HT1080 (cell line): ENCODE measurements around the gene CHST11. TPM values are rescaled to one million over a fixed set of nuclear protein-coding genes. Genes with fewer than 3 reads are reported as not detected.

Experiments used
- DNase-seq: peaks from one replicate; pipeline ENCODE4 v3.0.0-alpha.2; 2015; ENCODE audit warnings: low read depth
- total RNA-seq: library from RNA; depleted of rRNA; stranded (reverse); fragments of >200 nt; shearing (Covaris generic); gene quantifications from 2 replicates; pipeline ENCODE4 v1.2.3, GENCODE V29; 2014

The CHST11 gene
- total RNA-seq, 1 experiment from 2014 or later: 54.3 TPM

DNA sequence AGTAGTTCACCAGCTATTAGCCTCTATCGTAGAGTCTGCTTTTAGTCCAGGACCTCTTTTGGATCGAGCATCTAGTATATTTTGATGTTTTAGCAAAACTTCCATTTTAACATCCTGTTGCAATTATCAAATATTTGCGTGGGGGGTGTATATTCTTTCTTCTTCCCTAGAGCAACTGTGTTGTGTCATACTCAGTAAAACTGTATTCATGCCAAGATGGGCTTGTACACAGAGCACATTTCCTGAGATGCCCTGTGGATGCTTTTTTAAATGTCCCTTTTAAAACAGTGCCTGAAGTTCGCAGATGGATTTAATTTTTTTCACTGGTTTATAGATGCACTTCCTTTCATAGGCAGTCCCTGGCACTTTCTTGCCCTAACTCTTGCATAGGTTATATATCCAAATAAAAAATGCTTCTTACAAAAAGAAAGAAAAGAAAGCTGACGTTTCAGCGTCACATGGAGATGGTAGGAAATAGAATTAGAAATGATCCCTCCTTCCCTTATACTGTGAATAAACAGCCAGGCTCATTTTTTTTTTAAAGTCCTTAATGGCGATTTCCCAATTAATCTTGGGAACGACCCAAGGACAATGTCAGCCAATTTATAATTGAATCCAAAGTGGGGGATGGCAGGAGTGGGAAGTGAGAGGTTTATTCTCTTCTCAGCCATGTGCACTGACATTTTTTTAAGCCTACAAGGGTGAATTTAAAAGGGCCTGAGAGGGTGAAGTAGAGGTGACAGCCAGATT, 254.4 kb downstream of the CHST11 start:
- no peak for DNase-seq

DNA sequence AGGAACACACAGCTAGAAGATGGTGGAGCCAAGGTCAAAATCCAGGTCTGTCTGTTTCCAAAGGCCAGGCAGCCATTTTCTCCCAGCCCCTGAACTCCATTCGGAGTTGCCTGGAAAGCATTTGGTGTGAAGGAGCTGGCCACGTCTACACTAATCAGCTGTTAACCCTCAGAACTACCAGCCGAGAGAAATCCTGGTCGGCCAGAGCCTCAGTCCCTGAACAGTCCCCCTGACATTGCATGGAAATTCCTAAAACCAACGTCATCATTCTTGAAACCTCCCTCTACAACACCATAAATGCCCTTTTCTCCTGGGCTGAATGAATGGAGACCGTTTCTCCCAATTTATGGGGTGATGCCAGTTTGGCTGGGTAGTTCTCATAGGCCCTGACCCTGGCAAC, 255.7 kb downstream of the CHST11 start:
- no peak for DNase-seq

DNA sequence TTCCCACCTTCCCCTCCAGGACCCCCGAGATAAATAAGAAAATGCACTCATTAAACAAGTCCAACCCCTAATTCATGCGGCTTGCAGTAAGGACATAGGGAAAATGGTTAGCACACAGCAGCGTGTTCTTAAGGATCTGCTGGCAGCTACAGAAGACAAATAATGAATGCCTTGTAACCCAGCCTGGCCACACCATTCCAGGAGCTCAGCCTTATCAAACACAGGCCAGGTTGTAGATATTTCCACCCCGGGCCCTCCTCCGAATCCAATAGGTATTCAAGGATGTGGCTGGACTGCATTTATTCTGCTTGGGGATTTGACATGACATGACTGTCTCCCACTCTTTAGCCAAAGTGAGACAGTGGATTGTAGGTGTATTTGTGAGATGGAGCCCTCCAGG, 256.2 kb downstream of the CHST11 start:
- no peak for DNase-seq

DNA sequence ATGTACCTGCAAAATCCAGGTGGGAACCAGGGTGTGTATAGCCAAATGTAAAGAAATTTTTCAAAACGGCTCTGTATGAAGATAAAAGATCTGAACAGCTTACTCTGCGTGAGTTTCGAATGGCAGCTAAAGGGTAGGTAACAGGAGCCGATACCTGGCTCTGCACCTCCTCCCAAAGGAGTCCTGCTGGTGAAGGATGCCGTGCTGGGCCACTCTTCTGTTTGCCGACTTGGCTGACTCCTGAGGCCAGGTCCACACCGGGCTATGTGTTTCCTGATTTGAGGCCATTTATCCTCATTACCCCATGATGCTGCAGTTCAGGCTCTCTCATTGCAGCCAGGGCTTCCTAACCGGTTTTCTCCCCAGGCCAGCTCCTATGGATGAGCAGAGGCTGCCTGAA, 256.7 kb downstream of the CHST11 start:
- DNase-seq: no peak

DNA sequence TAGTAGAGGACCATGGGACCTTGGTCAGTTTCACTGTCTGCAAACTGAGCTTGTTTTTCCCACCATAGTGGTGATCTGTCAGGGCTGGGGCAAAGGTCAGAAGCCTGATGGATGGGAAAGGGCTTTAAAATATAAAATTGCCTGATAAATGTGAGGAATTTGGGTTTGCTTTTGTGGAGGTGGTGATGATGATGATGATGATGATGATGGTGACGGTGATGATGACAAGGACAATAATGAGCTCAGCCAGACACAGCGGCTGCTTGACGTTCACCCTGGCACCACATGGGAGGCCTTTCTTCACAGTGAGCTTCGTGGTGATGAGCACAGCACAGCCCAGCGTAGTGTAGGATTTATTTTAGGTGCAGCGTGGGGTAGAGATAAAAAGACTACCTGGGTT, 257.6 kb downstream of the CHST11 start:
- DNase-seq: no peak

DNA sequence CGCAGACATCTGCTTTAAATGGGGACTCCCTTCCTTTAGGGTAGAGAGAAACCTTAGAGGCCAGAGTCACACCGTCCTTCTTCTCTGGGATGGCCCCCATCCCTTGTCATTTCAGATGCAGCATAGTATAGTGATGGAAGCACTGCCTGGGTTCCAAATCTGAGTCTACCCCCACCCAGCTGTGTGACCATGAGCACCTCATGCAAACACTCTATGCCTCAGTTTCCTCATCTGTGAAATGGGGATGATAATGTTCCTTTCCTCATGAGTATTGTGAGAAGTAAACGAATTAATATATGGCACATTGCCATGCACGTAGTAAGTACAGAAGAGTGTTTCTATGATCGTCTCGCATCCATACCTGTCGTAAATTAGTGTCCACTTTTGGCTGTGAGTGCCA, 259.4 kb downstream of the CHST11 start:
- no peak for DNase-seq

DNA sequence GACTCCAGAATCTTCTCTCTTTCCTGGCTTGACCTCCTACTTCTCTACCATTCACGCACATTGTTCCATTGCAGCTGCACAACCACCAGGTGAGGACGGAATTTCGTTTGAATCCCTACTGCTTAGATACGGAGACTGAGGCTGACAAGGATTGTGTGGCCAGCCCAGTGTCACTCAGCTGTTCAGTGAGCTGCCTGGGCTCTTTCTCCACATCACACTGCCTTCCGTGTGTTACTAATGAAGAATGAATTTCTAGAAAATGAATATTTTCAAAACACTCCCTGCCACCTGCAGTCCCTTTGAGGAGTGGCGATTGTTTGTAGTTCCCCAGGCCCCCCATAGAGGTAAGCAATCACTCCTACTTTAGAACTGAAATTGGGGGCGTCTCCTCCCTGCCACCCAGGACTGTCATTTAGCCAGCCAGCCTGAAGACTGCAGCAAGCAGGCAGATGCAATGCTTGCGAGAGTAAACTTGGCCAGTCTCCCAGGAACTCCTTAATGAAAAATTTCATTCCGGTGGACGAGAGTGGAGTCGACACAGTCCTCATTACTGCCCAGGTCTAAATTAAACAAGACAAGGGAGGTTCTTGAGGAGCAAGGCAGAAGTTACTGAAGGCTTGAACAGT, 261.7 kb downstream of the CHST11 start:
- no peak for DNase-seq

DNA sequence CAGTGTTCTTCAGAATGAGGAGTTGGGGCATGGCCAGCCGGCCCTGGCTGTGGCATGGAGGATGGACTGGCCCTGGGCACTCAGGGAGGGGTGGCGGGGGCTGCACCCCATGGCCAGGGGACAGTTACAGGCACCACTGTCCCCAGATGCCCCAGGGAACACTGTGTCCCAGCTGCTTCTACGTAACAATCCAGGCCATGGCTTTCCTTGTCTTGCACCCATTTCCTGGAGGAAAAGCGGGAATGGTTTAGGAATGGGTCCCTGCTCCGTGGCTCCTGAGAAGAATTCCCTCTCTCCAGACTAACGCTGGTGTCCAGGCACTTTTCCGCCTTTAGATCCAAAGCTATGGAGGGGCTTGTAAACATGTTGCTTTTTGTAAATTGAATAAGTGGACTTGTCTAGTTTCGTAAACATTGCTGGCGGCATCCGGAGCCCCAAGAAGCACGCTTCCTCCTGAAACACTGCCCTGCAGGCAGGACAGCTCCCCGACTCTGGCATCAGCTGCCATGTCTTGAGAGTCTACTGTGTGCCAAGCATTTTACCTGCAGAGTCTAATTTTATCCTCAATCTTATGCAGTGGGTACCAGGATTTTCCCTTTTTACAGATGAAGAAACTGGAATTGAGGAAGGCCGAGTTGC, 263.1 kb downstream of the CHST11 start:
- no peak for DNase-seq

DNA sequence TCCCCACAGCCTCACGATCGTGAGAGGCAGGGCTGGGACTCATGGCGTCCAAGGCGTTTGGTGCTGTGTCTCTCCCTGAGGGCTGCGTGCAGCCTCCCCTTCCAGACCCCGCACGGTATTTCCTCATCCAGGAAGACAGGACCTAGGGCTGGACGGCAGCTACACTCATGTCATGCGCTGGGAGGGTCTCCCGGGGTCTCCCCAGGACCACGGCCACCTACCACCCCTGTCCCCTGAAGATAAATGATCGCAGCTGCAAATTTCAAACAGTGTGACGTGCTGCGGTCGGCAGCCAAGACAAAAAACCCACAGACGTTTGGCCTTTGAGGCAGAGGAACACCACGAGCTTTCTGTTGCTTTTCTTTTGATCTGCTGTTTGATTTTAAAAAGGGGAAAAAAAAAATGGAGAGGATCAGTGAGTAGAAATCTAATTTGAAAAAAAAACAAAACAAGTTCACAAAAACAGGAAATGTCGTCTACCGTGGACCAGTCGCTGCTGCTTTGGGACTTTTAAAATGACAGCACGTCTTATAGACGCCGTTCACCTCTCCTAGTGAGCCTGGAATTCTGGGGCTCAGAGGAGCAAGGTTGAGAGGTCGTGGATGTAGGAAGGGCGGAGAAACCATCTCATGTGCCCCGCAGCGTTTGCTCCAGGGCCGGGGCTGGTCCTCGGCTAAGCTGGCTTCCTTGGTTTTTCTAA, 263.7 kb downstream of the CHST11 start:
- DNase-seq: no peak

DNA sequence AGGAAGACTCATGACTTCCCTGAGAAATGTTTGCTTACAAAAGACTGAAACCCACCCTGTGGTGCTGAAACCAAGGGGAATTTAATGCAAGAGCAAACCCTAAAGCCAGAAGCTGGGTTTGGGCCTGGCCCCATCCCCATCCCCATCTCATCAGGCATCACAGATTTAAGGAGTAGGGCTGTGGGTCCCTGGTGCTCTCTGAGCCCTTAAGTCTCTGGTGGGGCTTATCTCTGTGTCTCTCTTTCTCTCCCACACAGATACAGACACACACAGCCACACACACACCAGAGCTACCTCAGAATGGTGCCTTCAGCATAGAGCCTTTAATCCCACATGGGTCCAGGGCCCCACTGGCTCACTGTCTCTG, 264.3 kb downstream of the CHST11 start:
- no peak for DNase-seq

DNA sequence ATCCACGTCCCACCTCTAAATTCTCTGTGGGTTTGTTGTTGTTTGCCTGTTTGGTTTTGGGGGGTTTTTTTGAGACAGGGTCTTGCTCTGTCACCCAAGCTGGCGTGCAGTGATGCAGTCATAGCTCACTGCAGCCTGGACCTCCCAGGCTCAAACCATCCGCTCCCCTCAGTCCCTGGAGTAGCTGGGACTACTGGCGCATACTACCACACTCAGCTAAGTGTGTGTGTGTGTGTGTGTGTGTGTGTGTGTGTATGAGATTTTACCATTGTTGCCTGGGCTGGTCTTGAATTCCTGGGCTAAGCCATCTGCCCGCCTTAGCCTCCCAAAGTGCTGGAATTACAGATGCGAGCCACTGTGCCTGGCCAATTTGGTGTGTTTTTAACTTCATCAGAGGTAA, 265.2 kb downstream of the CHST11 start:
- DNase-seq: no peak

DNA sequence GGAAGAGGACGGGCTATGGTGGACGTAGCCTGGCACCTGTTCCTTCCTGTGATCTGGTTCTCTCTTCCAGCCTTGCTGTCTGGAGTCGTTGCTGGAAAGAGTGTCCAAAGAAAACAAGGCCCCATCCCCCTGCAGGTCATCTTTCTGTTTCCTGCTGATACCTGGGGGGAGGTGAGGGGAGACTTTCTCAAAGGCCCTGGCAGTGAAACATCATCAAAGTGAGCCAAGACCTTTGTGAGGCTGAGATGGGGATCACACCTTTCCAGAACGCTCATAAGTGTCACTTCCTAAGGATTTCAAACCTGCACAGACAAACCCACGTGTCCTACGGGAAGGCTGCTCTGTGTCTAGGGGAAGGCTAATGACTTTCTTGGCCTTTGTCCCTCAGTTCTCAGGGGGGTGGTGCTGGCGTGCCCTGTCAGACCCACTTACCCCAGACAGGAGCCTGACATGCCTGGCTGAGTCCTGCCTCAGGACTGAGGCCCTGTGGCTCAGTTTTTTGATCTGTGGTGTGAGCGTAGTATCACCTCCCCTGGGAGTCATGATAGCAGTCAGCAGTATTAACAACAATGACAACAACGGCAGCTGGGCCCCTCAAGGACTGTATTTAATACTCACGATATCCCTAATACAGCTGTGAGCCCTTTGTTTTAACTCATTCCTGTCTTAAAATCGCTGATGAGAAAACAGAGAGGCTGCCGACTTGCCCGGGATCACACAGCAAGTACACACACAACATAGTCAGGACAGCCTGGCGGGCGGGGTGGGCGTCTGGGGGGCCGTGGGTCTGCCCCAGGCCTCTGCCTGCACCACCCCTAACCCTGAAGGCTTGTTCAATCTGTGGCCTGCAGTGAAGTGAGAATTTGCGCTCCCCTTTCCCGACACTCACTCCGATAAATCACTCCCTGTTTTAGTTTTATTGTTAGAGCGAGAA, 266.1 kb downstream of the CHST11 start:
- no peak for DNase-seq

DNA sequence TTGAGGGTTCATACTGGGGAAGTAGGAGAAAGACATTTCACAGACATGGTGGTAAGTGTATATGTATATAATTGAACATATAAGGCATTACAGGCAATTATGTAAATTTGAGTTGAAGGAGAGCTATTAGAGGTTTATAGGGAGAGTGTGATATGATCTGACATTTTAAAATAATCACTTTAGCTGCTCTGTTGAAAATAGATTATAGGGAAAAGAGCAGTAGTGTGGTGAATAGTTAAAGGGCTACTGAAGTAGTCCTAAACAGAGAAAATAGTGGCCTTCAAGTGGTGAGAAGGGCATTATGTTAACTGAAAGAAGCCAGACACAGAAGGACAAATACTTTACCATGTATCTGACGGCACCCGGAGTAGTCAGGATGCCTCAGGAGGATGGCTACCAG, 267.1 kb downstream of the CHST11 start:
- DNase-seq: no peak

DNA sequence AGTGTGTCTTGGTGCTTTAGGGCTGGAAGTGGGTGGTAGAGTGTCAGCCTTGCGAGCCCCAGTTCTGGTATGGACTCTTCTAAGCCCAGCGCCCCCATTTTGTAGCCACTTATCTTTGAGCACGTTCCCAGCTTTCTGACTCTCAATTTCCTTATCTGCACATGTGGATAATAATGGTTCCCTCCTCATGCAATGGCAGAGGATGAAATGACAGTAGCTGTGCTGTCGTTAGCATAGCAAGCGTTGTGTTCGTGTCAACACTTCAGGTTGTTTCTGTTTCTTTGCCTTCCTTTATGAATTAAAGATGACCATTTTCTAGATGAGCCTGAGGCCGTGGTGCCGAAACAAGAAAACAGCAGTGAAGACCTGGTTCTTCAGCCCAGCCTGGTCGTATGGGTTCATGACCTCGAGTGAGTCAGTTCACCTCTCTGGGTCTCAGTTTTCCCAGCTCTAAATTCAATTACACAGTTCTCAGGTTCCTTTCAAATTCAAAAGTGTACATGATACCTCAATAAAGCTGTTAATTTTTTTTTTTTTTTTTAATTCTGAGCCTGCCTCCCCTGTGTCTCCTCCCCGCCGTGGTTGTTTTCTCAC, 268.3 kb downstream of the CHST11 start:
- no peak for DNase-seq

DNA sequence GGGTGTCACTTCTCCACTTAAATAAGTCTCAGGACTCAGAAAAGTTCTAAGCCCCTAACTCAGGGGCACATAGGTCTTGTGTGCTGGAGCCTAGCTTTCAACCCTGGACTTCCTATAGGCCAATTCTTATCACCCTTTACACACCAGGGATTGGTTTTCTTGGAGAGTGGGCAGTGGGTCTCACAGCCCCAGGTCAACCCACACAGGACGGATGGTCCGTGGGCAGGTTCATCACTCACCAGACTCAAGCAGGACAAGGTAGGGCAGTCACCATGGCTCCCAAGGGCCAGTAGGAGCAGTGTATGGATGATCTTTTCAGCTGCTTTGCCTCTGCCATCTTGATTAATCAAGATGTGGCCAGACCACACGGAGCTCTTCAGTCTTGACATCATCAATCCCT, 268.9 kb downstream of the CHST11 start:
- DNase-seq: no peak

DNA sequence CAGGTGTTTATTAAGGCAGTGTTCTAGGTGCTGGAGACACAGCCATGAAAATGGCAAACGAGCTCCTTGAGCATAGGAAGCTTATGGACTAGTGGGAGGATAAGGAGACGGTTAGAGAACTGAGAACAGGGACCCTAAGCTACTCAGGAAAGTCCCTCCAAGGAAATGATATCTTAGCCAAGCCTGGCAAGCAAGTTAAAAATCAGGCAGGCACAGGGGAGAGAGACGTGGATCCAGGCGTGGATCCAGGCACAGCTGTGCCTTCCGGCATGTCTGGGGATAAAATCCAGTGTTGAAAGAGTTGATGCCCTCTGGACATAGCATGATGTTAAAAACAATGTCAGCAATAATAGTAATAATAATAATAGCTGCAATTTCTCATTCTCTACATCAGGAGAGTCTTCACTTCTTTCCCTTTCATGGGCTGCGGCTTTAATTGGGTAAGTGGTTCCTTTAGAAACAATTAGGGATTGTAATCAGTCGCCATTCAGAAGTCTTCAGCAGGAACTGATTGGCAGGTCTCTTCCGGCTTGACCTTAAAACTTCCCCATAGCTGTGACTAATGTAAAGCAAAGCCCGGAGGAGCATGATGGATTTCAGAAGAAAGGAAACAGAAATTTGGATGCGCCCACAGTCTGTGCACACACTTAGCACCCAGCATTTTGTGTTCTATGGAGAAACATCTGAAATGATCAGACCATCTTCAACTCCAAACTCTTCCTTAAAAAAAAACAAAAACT, 271.1 kb downstream of the CHST11 start:
- no peak for DNase-seq

DNA sequence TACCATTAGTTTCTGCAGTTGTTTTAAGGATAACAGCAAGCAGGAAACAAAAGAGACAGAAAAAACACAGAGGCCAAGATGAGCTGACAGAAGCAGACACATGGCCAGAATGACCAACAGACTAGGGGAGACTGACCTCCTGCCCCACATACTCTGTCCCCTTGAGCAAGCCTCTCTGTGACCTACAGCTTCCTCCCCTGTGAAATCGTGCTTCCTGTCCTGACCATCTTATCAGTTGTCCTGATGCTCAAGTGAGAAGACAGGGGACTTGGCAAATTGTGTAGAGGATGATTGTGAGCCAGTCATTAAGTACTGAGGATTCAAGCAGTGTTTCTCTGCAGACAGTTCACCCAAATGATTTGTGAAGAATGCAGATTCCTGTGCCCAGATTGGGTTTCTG, 272.3 kb downstream of the CHST11 start:
- DNase-seq: no peak

DNA sequence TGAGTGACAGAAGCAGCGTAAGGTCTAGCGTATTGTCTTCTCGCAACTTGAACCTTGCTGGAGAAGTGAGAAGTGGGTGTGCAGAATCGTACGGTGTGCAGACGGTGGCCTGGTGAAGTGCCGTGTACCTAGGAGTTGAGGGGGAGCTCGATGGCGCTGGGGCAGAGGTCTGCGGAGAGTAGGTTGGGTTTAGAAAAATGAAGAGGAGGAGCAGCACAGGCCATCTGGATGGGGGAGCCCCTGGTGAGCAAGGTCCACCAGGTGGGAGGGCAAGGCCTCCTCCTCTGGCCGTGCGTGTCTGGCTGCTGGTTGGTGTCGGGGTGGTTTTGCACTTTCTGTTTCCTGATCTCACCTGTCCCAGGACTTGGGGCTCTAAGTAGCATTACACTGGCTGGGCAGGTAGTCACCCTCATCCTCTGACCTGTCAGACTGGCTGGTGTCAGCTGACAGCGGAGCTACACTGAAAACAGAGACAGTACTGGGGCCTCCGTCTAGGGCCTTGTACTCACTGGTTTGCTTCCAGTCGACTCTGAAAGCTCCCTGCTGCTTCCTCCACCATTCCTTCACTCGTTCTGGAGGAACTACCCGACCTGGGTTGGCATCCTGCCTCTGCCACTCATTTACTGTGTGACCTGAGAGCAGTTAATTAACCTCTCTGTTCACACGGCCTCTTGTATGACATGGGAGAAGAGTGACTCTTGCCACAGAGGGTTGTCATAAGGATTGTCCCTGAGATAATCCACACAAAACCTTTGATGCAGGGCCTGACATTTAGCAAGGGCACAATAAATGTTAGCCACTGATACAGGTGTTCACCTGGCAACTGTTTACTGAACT, 273.1 kb downstream of the CHST11 start:
- DNase-seq: no peak

DNA sequence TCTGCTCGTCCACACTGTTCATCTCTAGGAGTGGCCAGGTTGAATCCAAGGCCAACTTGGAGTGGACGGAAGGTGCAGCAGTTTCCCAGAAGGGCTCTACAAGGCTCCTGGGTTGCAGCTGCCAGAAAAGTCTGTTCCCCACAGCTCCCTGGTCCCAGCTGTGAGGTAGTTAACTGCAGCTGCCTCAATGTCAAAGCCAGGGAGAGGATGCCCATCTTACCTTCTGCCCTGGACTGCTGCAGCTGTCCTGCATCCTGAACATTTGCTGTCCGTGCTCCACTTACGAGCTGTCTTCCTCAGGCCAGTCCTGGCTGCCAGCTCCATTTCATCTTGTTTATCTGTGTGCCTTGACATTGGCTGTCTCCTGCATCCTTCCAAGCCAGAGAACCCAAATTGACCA, 274.0 kb downstream of the CHST11 start:
- DNase-seq: no peak
